Hepatic stellate cell (primary cell): ENCODE results near the gene TNS3.

Experiments used
- DNase-seq: peaks from one replicate; pipeline ENCODE4 v3.0.0; 2011; ENCODE audit warnings: low spot score

TNS3 gene

GRCh38 chr7:47303695-47304453 lies 278.0 kb downstream of the TNS3 start:
- DNase-seq: no peak

GRCh38 chr7:47303014-47303694 lies 278.8 kb downstream of the TNS3 start:
- no peak for DNase-seq

GRCh38 chr7:47302560-47302959 lies 279.4 kb downstream of the TNS3 start:
- DNase-seq: no peak

GRCh38 chr7:47301657-47302295 lies 280.1 kb downstream of the TNS3 start:
- no peak for DNase-seq

- DNase-seq: no peak
Observed at GRCh38 chr7:47301105-47301477, 280.8 kb downstream of the TNS3 start.

GRCh38 chr7:47300472-47301104 lies 281.3 kb downstream of the TNS3 start:
- no peak for DNase-seq

- DNase-seq: no peak
Observed at GRCh38 chr7:47299496-47299895, 282.4 kb downstream of the TNS3 start.

GRCh38 chr7:47298636-47299035 lies 283.3 kb downstream of the TNS3 start:
- DNase-seq: no peak

- DNase-seq: no peak
Observed at GRCh38 chr7:47297120-47297519, 284.8 kb downstream of the TNS3 start.

GRCh38 chr7:47295606-47296005 lies 286.3 kb downstream of the TNS3 start:
- no peak for DNase-seq

- no peak for DNase-seq
Observed at GRCh38 chr7:47294556-47295222, 287.2 kb downstream of the TNS3 start.

GRCh38 chr7:47293884-47294555 lies 287.9 kb downstream of the TNS3 start:
- peak; percentile 40 for DNase-seq

- no peak for DNase-seq
Observed at GRCh38 chr7:47292832-47293309, 289.0 kb downstream of the TNS3 start.

- DNase-seq: peak; percentile 88
Observed at GRCh38 chr7:47291461-47292081, 290.3 kb downstream of the TNS3 start.

GRCh38 chr7:47290867-47291266 lies 291.0 kb downstream of the TNS3 start:
- no peak for DNase-seq

- no peak for DNase-seq
Observed at GRCh38 chr7:47290466-47290865, 291.4 kb downstream of the TNS3 start.

- DNase-seq: no peak
Observed at GRCh38 chr7:47288060-47288459, 293.9 kb downstream of the TNS3 start.

- peak; percentile 37 for DNase-seq
Observed at GRCh38 chr7:47285860-47286491, 295.9 kb downstream of the TNS3 start.

GRCh38 chr7:47284691-47285635 lies 296.9 kb downstream of the TNS3 start:
- no peak for DNase-seq
